Effector memory CD8-positive, alpha-beta T cell (primary cell): Measurements from ENCODE around the gene TMEM134.
"Not testable (repeated sequence)": the region's sequence is repeated elsewhere in the genome, so short reads cannot be mapped to it uniquely, and the experiment has no call there.

Source experiments
- ATAC-seq: fragments of 150-1000 bp; cut with Tn5 transposase; replicated peaks from 2 replicates; pipeline ENCODE4 v1.10.0; 2021; ENCODE audit warnings: mild to moderate bottlenecking, moderate library complexity
- DNase-seq, 3 experiments: peaks; one replicate each; pipeline ENCODE4 v3.0.0; 2021
- H3K27ac Mint-ChIP-seq, 2 donors: one replicate each; pipeline ENCODE4 v1.8.0; 2022; ENCODE audit warnings: mild to moderate bottlenecking in 2 of 2, mixed read lengths in 2 of 2, moderate library complexity in 2 of 2
- H3K27me3 Mint-ChIP-seq, 2 donors: one replicate each; pipeline ENCODE4 v1.8.0; 2022; ENCODE audit warnings: mixed read lengths in 2 of 2
- H3K36me3 Mint-ChIP-seq: one replicate; pipeline ENCODE4 v1.8.0; 2022; ENCODE audit warnings: mild to moderate bottlenecking, moderate library complexity, mixed read lengths; ENCODE audit not compliant: insufficient read depth
- H3K4me1 Mint-ChIP-seq, 2 donors: one replicate each; pipeline ENCODE4 v1.8.0; 2022; ENCODE audit warnings: low read depth in 2 of 2, mixed read lengths in 2 of 2
- H3K4me3 Mint-ChIP-seq, 2 donors: one replicate each; pipeline ENCODE4 v1.8.0; 2022; ENCODE audit warnings: mild to moderate bottlenecking in 2 of 2, mixed read lengths in 2 of 2, moderate library complexity in 2 of 2
- H3K9me3 Mint-ChIP-seq, 2 donors: one replicate each; pipeline ENCODE4 v1.8.0; 2022; ENCODE audit warnings: mixed read lengths in 2 of 2

The TMEM134 gene

GRCh38 chr11:67466962-67467771 lies 1.9 kb downstream of the TMEM134 start:
- Mint-ChIP-seq H3K9me3 (no peaks in the 10 kb centered on the region), H3K4me1 (peaks cover 31 to 37% of the 10 kb centered on the region in 2 donors), H3K27ac (peak overlapping the region; percentile 79 to 87), H3K4me3 (peak overlapping the region; percentile 89 to 90), H3K36me3 (peaks cover 18% of the 10 kb centered on the region), H3K27me3 (no peaks in the 10 kb centered on the region)
- DNase-seq (no peak), ATAC-seq (no peak)

GRCh38 chr11:67466367-67466766 lies 2.7 kb downstream of the TMEM134 start:
- H3K27me3 Mint-ChIP-seq, result no peaks in the 10 kb centered on the region
- peaks cover 31 to 37% of the 10 kb centered on the region in 2 donors for H3K4me1 Mint-ChIP-seq
- no peak for DNase-seq
- no peak for ATAC-seq
- H3K4me3 Mint-ChIP-seq, result no peak overlapping the region
- no peak overlapping the region for H3K27ac Mint-ChIP-seq
- no peaks in the 10 kb centered on the region for H3K9me3 Mint-ChIP-seq
- H3K36me3 Mint-ChIP-seq, result peaks cover 18% of the 10 kb centered on the region

DNA sequence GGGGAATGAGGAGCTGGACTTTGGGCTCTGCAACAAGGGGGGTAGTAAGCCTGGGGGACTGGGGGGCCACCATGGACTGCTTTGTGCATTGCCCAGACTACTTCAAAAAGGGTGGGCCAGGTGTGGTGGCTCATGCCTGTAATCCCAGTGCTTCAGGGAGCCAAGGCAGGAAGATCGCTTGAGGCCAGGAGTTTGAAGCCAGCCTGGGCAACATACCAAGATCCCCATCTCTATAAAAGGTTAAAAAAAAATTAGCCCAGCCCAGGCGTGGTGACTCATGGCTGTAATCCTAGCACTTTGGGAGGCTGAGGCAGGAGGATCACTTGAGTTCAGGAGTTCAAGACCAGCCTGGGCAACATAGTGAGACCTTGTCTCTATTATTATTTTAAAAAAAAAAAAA lies 3.5 kb downstream of the TMEM134 start:
- not testable (repeated sequence) for ATAC-seq, H3K27me3 Mint-ChIP-seq, H3K9me3 Mint-ChIP-seq, DNase-seq
- H3K4me1 Mint-ChIP-seq, result peaks cover 31 to 37% of the 10 kb centered on the region in 2 donors
- peak overlapping the region; percentile 86 to 88 for H3K4me3 Mint-ChIP-seq
- peak overlapping the region; percentile 92 to 94 for H3K27ac Mint-ChIP-seq
- H3K36me3 Mint-ChIP-seq, result peaks cover 18% of the 10 kb centered on the region

DNA sequence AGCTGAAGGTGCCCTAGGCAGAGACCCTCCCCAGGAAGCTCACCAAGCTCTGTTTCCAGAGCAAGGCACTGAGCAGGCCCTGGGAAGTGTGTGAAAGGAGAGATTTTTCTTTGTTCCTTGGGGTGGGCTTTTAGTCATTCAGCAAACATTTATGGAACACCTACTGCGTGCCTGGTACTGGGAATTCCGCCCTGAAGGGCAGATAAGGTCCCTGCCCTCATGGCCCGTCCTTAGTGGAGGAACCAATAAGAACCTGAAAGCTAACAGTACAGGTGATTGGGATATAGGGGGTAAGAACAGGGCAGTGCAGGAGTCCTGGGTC lies 3.9 kb downstream of the TMEM134 start:
- Mint-ChIP-seq H3K27me3 (no peaks in the 10 kb centered on the region), H3K4me3 (peak overlapping the region; percentile 86 to 88), H3K9me3 (no peaks in the 10 kb centered on the region), H3K27ac (peak overlapping the region; percentile 92 to 94), H3K36me3 (peaks cover 18% of the 10 kb centered on the region), H3K4me1 (peaks cover 31 to 37% of the 10 kb centered on the region in 2 donors)
- DNase-seq (no peak), ATAC-seq (no peak)

DNA sequence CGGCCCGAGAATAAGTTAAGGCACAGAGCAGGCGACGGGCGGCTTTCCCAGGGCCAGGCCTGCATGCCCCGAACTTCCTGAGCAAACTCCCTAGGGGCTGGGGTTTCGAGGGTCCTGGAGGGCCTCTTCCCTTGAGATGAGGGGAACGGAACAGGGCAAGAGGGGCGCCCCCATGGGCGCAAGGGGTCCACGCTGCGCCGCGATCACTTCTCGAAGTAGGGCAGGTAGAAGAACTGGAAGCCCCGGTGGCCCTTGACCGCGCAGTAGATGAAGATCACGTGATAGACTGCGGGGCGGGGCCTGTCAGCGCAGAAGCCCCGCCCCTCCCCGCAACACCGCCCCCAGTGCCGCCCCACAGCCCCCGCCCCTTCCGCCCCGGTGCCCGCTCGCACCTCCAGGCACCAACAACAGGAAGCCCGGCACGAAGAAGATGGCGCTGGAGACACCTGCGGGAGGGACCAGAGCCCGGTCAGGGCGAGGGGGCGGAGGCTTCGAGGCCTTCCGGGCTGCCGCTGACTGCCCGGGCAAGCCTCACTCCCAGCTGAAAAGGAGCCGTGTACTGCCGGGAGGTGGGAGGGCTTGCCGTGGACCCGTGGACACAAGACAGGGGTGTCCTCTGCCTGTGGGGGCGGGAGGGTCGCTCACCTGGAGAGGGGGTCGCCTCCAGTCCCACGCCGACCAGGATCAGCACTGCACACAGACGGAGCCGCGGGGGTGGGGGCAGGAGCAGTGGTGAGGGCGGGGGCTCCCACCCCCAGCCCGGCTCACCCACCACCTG lies 4.5 kb downstream of the TMEM134 start:
- H3K4me3 Mint-ChIP-seq, result peak overlapping the region; percentile 86 to 88
- no peaks in the 10 kb centered on the region for H3K9me3 Mint-ChIP-seq
- H3K27ac Mint-ChIP-seq, result peak overlapping the region; percentile 92 to 94
- DNase-seq, result peak; percentile 86 to 89 (median 89)
- peaks cover 18% of the 10 kb centered on the region for H3K36me3 Mint-ChIP-seq
- peaks cover 35 to 37% of the 10 kb centered on the region in 2 donors for H3K4me1 Mint-ChIP-seq
- peak; percentile 84 for ATAC-seq
- no peaks in the 10 kb centered on the region for H3K27me3 Mint-ChIP-seq

DNA sequence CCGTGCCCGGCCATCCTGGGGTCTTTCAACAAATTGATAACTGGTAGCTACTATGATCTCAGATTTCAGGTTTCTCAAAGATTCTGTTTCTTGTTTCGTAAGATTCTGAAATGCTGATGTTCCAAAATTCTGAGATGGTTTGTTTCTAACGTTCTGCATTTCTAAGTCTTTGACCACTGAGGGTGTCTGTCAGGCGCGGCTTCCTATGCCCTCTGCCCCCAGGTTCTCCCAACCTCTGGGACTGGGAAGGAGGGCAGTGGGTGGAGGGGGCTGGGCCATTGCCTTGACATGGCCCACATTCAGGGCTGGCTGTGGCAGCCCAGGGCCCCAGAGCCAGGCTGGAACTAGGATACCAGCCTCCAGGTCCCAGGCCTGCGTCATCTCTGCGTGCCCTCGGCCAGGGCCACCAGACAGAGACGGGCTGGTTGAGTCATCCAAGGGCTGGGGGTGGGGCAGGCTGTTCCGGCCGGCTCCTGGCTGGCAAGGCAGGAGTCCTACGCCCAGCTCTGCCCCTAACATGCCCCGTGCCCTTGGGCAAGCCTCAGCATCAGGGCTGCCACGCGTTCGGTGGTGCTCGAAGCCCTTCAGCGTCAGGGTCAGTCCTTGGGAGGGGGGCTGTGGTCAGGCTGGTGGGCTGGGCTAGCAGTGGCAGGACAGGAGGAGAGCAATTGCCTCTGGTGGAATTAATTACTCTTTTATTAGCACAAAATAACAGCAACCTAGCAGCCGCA lies 5.2 kb downstream of the TMEM134 start:
- Mint-ChIP-seq H3K4me3 (peak overlapping the region; percentile 86 to 88), H3K36me3 (peaks cover 18% of the 10 kb centered on the region), H3K4me1 (peaks cover 34 to 35% of the 10 kb centered on the region in 2 donors), H3K9me3 (no peaks in the 10 kb centered on the region), H3K27me3 (no peaks in the 10 kb centered on the region), H3K27ac (peak overlapping the region; percentile 92 to 94)
- ATAC-seq (no peak), DNase-seq (no peak)

GRCh38 chr11:67463186-67463585 lies 5.9 kb downstream of the TMEM134 start:
- Mint-ChIP-seq H3K27ac (peak overlapping the region in 1 of 2 donors; percentile 51), H3K4me3 (no peak overlapping the region)
- ATAC-seq, result no peak

GRCh38 chr11:67458266-67458665 lies 10.8 kb downstream of the TMEM134 start:
- Mint-ChIP-seq H3K27ac (no peak overlapping the region), H3K4me1 (peaks cover 4% of the 10 kb centered on the region in 2 donors), H3K36me3 (no peaks in the 10 kb centered on the region), H3K4me3 (no peak overlapping the region), H3K27me3 (no peaks in the 10 kb centered on the region), H3K9me3 (no peaks in the 10 kb centered on the region)
- ATAC-seq (no peak), DNase-seq (no peak)

More at GRCh38 chr11:67463186-67463585, 5.9 kb downstream of the TMEM134 start:
- no peak for DNase-seq
- Mint-ChIP-seq H3K9me3 (no peaks in the 10 kb centered on the region), H3K4me1 (peaks cover 30 to 31% of the 10 kb centered on the region in 2 donors), H3K36me3 (peaks cover 18% of the 10 kb centered on the region), H3K27me3 (no peaks in the 10 kb centered on the region)

DNA sequence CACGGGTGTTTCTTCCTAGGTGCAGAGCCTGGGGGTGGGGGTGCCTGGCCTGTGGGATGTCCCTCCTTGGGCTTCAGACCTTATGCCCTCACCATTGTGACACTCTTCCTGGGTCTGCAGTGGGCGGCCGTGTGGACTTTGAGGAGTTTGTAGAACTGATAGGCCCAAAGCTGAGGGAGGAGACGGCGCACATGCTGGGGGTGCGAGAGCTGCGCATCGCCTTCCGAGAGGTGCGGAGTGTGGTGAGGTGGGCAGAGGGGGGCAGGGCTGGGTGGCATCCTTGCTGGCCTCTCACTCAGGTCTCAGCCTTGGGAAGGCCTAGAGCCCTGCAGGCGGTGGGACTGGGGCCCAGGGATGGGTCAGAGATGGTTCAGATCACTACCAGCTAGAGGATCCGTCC lies 11.6 kb downstream of the TMEM134 start:
- DNase-seq (no peak), ATAC-seq (no peak)
- Mint-ChIP-seq H3K9me3 (no peaks in the 10 kb centered on the region), H3K4me3 (no peak overlapping the region), H3K27me3 (no peaks in the 10 kb centered on the region), H3K27ac (no peak overlapping the region), H3K4me1 (peaks cover 4% of the 10 kb centered on the region in 2 donors), H3K36me3 (no peaks in the 10 kb centered on the region)

DNA sequence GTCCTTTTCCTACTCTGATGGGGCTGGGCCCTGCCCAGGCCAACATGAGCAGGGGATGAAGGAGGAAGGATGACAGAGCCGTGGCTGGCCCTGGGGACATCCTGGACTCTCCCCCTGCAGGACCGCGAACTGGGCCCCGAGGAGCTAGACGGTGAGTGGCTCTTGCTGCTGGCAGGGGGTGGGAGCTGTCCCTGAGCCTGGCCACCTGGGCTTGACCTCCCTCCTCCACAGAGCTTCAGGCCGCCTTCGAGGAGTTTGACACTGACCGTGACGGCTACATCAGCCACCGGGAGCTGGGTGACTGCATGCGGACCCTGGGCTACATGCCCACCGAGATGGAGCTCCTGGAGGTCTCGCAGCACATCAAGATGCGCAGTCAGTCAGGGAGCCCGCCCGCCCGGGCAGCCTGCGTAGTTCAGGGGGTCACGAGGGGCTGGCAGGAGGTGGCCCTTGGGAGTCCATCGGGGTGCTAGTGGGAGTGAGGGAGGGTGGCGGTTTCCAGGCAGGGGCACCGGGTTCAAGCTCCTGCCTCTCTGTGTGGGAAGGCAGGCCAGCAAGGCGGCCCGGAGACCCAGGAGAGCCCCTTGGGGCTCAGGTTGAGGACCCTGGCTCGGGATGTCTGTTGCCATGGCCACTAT lies 12.9 kb downstream of the TMEM134 start:
- Mint-ChIP-seq H3K27ac (no peak overlapping the region), H3K9me3 (no peaks in the 10 kb centered on the region), H3K27me3 (no peaks in the 10 kb centered on the region), H3K4me3 (no peak overlapping the region), H3K36me3 (peaks cover 2% of the 10 kb centered on the region), H3K4me1 (peaks cover 4 to 8% of the 10 kb centered on the region in 2 donors)
- DNase-seq (no peak), ATAC-seq (no peak)

GRCh38 chr11:67455054-67455453 lies 14.0 kb downstream of the TMEM134 start, which contains the start of gene CABP4:
Gene CABP4, plus strand, starts transcription at chr11:67455354. Its CDS starts 70 bp downstream, at chr11:67455424.
- Mint-ChIP-seq H3K9me3 (no peaks in the 10 kb centered on the region), H3K4me3 (no peak within 1 kb of the TSS), H3K27ac (no peak within 1 kb of the TSS), H3K36me3 (peaks cover 2% of the 10 kb centered on the region), H3K27me3 (no peaks in the 10 kb centered on the region), H3K4me1 (peaks cover 4 to 13% of the 10 kb centered on the region in 2 donors)
- DNase-seq (no peak), ATAC-seq (no peak)

GRCh38 chr11:67453816-67454732 lies 15.0 kb downstream of the TMEM134 start:
- Mint-ChIP-seq H3K4me1 (peaks cover 7 to 14% of the 10 kb centered on the region in 2 donors), H3K36me3 (peaks cover 2% of the 10 kb centered on the region), H3K9me3 (no peaks in the 10 kb centered on the region), H3K27ac (no peak overlapping the region), H3K4me3 (no peak overlapping the region), H3K27me3 (no peaks in the 10 kb centered on the region)
- DNase-seq, result no peak
- no peak for ATAC-seq
